Endothelial cell of umbilical vein (primary cell): ENCODE measurements around the gene RMND5B. TPM values are rescaled to one million over a fixed set of nuclear protein-coding genes. Genes with fewer than 3 reads are reported as not detected.

ENCODE experiments used
- BruUV-seq: library from RNA; stranded (reverse); fragments of 400-500 nt; replicated peaks from 2 replicates; lab custom pipeline; 2021; lab: Mats Ljungman, UMichigan
- CTCF ChIA-PET: fragments of 300-600, 350-600 bp; sonication (Branson Sonifier 250); formaldehyde crosslinking; loops from one replicate; lab custom pipeline; 2021; ENCODE audit warnings: antibody characterized with exemption, inconsistent platforms; lab: Charles Lee
- POLR2A ChIA-PET: fragments of 300-600, 350-600 bp; sonication (Branson Sonifier 250); formaldehyde crosslinking; loops from one replicate; lab custom pipeline; 2021; ENCODE audit warnings: antibody characterized with exemption, inconsistent platforms; lab: Charles Lee
- DNase-seq: peaks from one replicate; pipeline ENCODE4 v3.0.0-alpha.2; 2011; ENCODE audit warnings: low read depth, low spot score
- FAIRE-seq: peaks from 2 replicates; lab custom pipeline; 2011; peaks lifted over from hg19 to GRCh38; lab: Jason Lieb, UNC
- H2AFZ ChIP-seq: 2 replicates; pipeline ENCODE4 v1.6.0; 2012; ENCODE audit warnings: low read depth, low read length, control low read depth, inconsistent platforms
- H3K27ac ChIP-seq: 2 replicates; pipeline ENCODE4 v1.5.1; 2011; ENCODE audit warnings: low read depth, mild to moderate bottlenecking, control low read depth, low read length, moderate library complexity; ENCODE audit not compliant: insufficient read depth
- H3K27me3 ChIP-seq, 2 experiments: 2 replicates each; pipeline versions ENCODE4 v1.6.0 to v1.6.1; 2011; ENCODE audit warnings: low read length in 2 of 2, mixed read lengths in 1 of 2; ENCODE audit not compliant: control insufficient read depth in 2 of 2, insufficient read depth in 2 of 2
- H3K36me3 ChIP-seq, 2 experiments: 2 replicates in 1 of 2; 3 replicates in 1 of 2; pipeline ENCODE4 v1.5.1; 2011; ENCODE audit warnings: low read length in 2 of 2, mild to moderate bottlenecking in 1 of 2, moderate library complexity in 1 of 2; ENCODE audit not compliant: control insufficient read depth in 2 of 2, insufficient read depth in 2 of 2; ENCODE audit errors: extremely low read depth in 1 of 2
- H3K4me1 ChIP-seq: 3 replicates; pipeline ENCODE4 v1.5.1; 2011; ENCODE audit warnings: mild to moderate bottlenecking, low read length; ENCODE audit not compliant: control insufficient read depth, insufficient read depth; ENCODE audit errors: extremely low read depth
- H3K4me2 ChIP-seq: 2 replicates; pipeline ENCODE4 v1.6.1; 2011; ENCODE audit warnings: low read length, control low read depth, mixed read lengths; ENCODE audit not compliant: insufficient read depth
- H3K4me3 ChIP-seq, 3 experiments: fragments of 200-600 bp in 1 of 3; sonication (generic), shearing (Covaris generic) in 1 of 3; replicated peaks in 1 of 3; 2 replicates each; pipeline ENCODE4 v1.5.1; 2011 to 2016; ENCODE audit warnings: control low read depth in 3 of 3, low read length in 3 of 3, mild to moderate bottlenecking in 2 of 3, inconsistent platforms in 1 of 3, low read depth in 1 of 3, moderate library complexity in 1 of 3; ENCODE audit not compliant: insufficient read depth in 1 of 3
- H3K79me2 ChIP-seq: 2 replicates; pipeline ENCODE4 v1.6.0; 2012; ENCODE audit warnings: low read length, inconsistent platforms; ENCODE audit not compliant: control insufficient read depth, insufficient read depth
- H3K9ac ChIP-seq: replicated peaks from 2 replicates; pipeline ENCODE3; 2011; ENCODE audit warnings: low read length, control low read depth; ENCODE audit not compliant: insufficient read depth; ENCODE audit errors: extremely low read depth
- H3K9me1 ChIP-seq: replicated peaks from 3 replicates; pipeline ENCODE4 v1.6.0; 2011; ENCODE audit warnings: mild to moderate bottlenecking, low read length; ENCODE audit not compliant: control insufficient read depth, insufficient read depth; ENCODE audit errors: extremely low read depth
- H3K9me3 ChIP-seq: replicated peaks from 2 replicates; pipeline ENCODE4 v1.5.1; 2012; ENCODE audit warnings: low read length, inconsistent platforms; ENCODE audit not compliant: control insufficient read depth, insufficient read depth
- H4K20me1 ChIP-seq: replicated peaks from 2 replicates; pipeline ENCODE3; 2011; ENCODE audit warnings: mild to moderate bottlenecking, low read length; ENCODE audit not compliant: control insufficient read depth, insufficient read depth; ENCODE audit errors: extremely low read depth
- CTCF ChIP-seq, 2 donors: IDR thresholded peaks; 1 replicate in 1 of 2; 2 replicates in 1 of 2; pipeline ENCODE4 v1.5.1; 2011; ENCODE audit warnings: low read length in 2 of 2, mild to moderate bottlenecking in 2 of 2, moderate library complexity in 2 of 2, control low read depth in 1 of 2, inconsistent platforms in 1 of 2, low read depth in 1 of 2; ENCODE audit not compliant: insufficient read depth in 1 of 2; ENCODE audit errors: extremely low read depth in 1 of 2
- EZH2 ChIP-seq: IDR thresholded peaks from 2 replicates; pipeline ENCODE4 v1.6.1; 2012; ENCODE audit warnings: borderline replicate concordance, low read depth, mild to moderate bottlenecking, moderate library complexity, low read length, inconsistent platforms; ENCODE audit not compliant: severe bottlenecking
- FOS ChIP-seq: IDR thresholded peaks from 2 replicates; pipeline ENCODE4 v1.6.1; 2011; ENCODE audit warnings: mild to moderate bottlenecking, low read length, moderate library complexity, borderline replicate concordance; ENCODE audit not compliant: insufficient read depth
- GATA2 ChIP-seq: IDR thresholded peaks from 2 replicates; pipeline ENCODE4 v1.7.0; 2011; ENCODE audit warnings: low read depth, mild to moderate bottlenecking, moderate library complexity, mixed read lengths, low read length; ENCODE audit not compliant: insufficient read length, insufficient read depth
- JUN ChIP-seq: IDR thresholded peaks from 2 replicates; pipeline ENCODE4 v1.6.1; 2011; ENCODE audit warnings: borderline replicate concordance, low read depth; ENCODE audit not compliant: insufficient read length, insufficient read depth
- MAX ChIP-seq: IDR thresholded peaks from 2 replicates; pipeline ENCODE4 v1.6.1; 2011; ENCODE audit not compliant: insufficient read depth, insufficient read length
- MYC ChIP-seq: IDR thresholded peaks from one replicate; pipeline ENCODE4 v1.6.1; 2011; ENCODE audit warnings: mild to moderate bottlenecking, low read depth, low read length
- POLR2A ChIP-seq: IDR thresholded peaks from 2 replicates; pipeline ENCODE4 v1.6.1; 2012; ENCODE audit warnings: low read depth, mild to moderate bottlenecking, control low read depth, low read length
- POLR2AphosphoS5 ChIP-seq: IDR thresholded peaks from 2 replicates; pipeline ENCODE4 v1.6.1; 2012; ENCODE audit warnings: low read depth, mild to moderate bottlenecking, control low read depth, low read length, moderate library complexity; ENCODE audit not compliant: insufficient read depth
- dilution Hi-C: fragments of 300-500 bp; cut with MboI; formaldehyde crosslinking; loops from one replicate; pipeline ENCODE4 v1.15.0; 2019; ENCODE audit warnings: low sequenced_read_pairs; ENCODE audit not compliant: extremely low pct_ligation_motif_present
- intact Hi-C: fragments of 100-400 bp; cut with micrococcal nuclease; formaldehyde crosslinking; loops from one replicate; pipeline ENCODE4 v1.10.0; 2022
- polyA plus RNA-seq, 4 experiments: library from polyadenylated mRNA; depleted of rRNA in 3 of 4; stranded (reverse) in 3 of 4; unstranded in 1 of 4; fragments of >200 nt; gene quantifications; 2 replicates each; pipeline versions ENCODE4 v1.2.1 to v1.2.3, GENCODE V29; 2011 to 2012; ENCODE audit warnings: missing spikeins in 1 of 4
- total RNA-seq: library from RNA; stranded (reverse); gene quantifications from 2 replicates; pipeline ENCODE4 v1.2.3, GENCODE V29; 2021

Gene RMND5B
- total and polyA plus RNA-seq, 2 donors (not counting 3 experiments of a cell fraction or from before 2014, with no cell fraction given), result 38.2 to 40.2 TPM

GRCh38 chr5:178083922-178084321 is 46.9 kb upstream of the RMND5B start:
- CTCF ChIA-PET, result interaction anchor here (1.1 kb wide), 1 partner anchor 9 kb away, joined by 6 read pairs; no protein-coding TSS in a partner anchor
- no TSS peak for BruUV-seq

More at GRCh38 chr5:178083922-178084321, 46.9 kb upstream of the RMND5B start:
- H3K4me2 ChIP-seq, result no peak overlapping the region
- no peaks in the 10 kb centered on the region for H3K9me1 ChIP-seq
- H3K9me3 ChIP-seq, result no peaks in the 10 kb centered on the region
- H2AFZ ChIP-seq, result no peak overlapping the region
- intact Hi-C loops (no loop called here), dilution Hi-C loops (no loop called here)
- FAIRE-seq (no peak), DNase-seq (no peak)
- H3K9ac ChIP-seq, result no peak overlapping the region
- H3K79me2 ChIP-seq, result no peaks in the 10 kb centered on the region
- H3K4me1 ChIP-seq, result no peaks in the 10 kb centered on the region
- peaks cover 0 to 5% of the 10 kb centered on the region in 2 experiments for H3K27me3 ChIP-seq
- H3K27ac ChIP-seq, result no peak overlapping the region
- H3K4me3 ChIP-seq, result no peak overlapping the region
- TF ChIP-seq POLR2A (no peak), EZH2 (no peak), JUN (no peak), MYC (no peak), POLR2AphosphoS5 (no peak), GATA2 (no peak), MAX (no peak), CTCF (IDR thresholded peaks at IDR 0.05; ENCODE audit: extremely low read depth in 1 of 2, insufficient read depth in 1 of 2, low read depth in 1 of 2, low read length in 2 of 2) (no peak), FOS (no peak)
- no peaks in the 10 kb centered on the region for H4K20me1 ChIP-seq
- POLR2A ChIA-PET, result no interaction called here
- no peaks in the 10 kb centered on the region for H3K36me3 ChIP-seq
